ENCODE results near the gene ENTHD1.
A peak's percentile ranks its signal among the peaks of the same experiment; 100 is the strongest.

The ENTHD1 gene

GRCh38 chr22:39932918-39933649 lies 39.5 kb upstream of the ENTHD1 start:
- TF ChIP-seq ZNF384 (IDR thresholded peaks at IDR 0.05) (no peak), LEF1 (IDR thresholded peaks at IDR 0.05; ENCODE audit: borderline replicate concordance) (no peak), BHLHE40 (IDR thresholded peaks at IDR 0.05; ENCODE audit: borderline replicate concordance) (no peak), ELF4 (IDR thresholded peaks at IDR 0.05) (no peak), SUZ12 (IDR thresholded peaks at IDR 0.05) (no peak), TARDBP (IDR thresholded peaks at IDR 0.05) (no peak), SP1 (IDR thresholded peaks at IDR 0.05) (no peak)
- DNase-seq (ENCODE audit: extremely low spot score), result peak; percentile 79
- CTCF ChIA-PET, result interaction anchor here (0.5 to 2.2 kb wide), 6 partner anchors 10 to 378 kb away, joined by 3 to 8 read pairs (median 4); no protein-coding TSS in a partner anchor
- POLR2A ChIA-PET, result no interaction called here

GRCh38 chr22:39932166-39932565 lies 38.6 kb upstream of the ENTHD1 start:
- TF ChIP-seq CTBP1 (IDR thresholded peaks at IDR 0.05; ENCODE audit: borderline replicate concordance), result no peak
- TF ChIP-seq SUZ12 (IDR thresholded peaks at IDR 0.05), result no peak
- TF ChIP-seq FOXK2 (IDR thresholded peaks at IDR 0.05), result no peak
- POLR2A ChIA-PET, result no interaction called here
- CTCF ChIA-PET, result interaction anchor here (0.7 to 2.2 kb wide), 2 partner anchors 92 to 112 kb away, joined by 6 to 8 read pairs; no protein-coding TSS in a partner anchor
- no peak for DNase-seq (ENCODE audit: extremely low spot score)

GRCh38 chr22:39931251-39931650 lies 37.7 kb upstream of the ENTHD1 start:
- POLR2A ChIA-PET, result no interaction called here
- no peak for DNase-seq (ENCODE audit: extremely low spot score)
- CTCF ChIA-PET, result no interaction called here

GRCh38 chr22:39928536-39929520 lies 35.3 kb upstream of the ENTHD1 start:
- ChIA-PET POLR2A (no interaction called here), CTCF (interaction anchor here (1.4 kb wide), 1 partner anchor 96 kb away, joined by 4 read pairs; no protein-coding TSS in a partner anchor)
- TF ChIP-seq FOXK2 (IDR thresholded peaks at IDR 0.05), result no peak
- TF ChIP-seq HDGF (IDR thresholded peaks at IDR 0.05; ENCODE audit: borderline replicate concordance), result no peak
- no peak for TF ChIP-seq LEF1 (IDR thresholded peaks at IDR 0.05; ENCODE audit: borderline replicate concordance)
- no peak for TF ChIP-seq ELF4 (IDR thresholded peaks at IDR 0.05)
- TF ChIP-seq ARNT (IDR thresholded peaks at IDR 0.05), result no peak
- TF ChIP-seq PKNOX1 (IDR thresholded peaks at IDR 0.05), result no peak
- TF ChIP-seq NFRKB (IDR thresholded peaks at IDR 0.05), result no peak
- no peak for TF ChIP-seq FOXM1 (IDR thresholded peaks at IDR 0.05; ENCODE audit: borderline replicate concordance)
- TF ChIP-seq SUZ12 (IDR thresholded peaks at IDR 0.05), result no peak
- no peak for TF ChIP-seq ZNF384 (IDR thresholded peaks at IDR 0.05)
- TF ChIP-seq BHLHE40 (IDR thresholded peaks at IDR 0.05; ENCODE audit: borderline replicate concordance), result no peak
- TF ChIP-seq SP1 (IDR thresholded peaks at IDR 0.05), result no peak
- TF ChIP-seq TARDBP (IDR thresholded peaks at IDR 0.05), result no peak
- no peak for TF ChIP-seq FOXA1 (IDR thresholded peaks at IDR 0.05)
- TF ChIP-seq CTBP1 (IDR thresholded peaks at IDR 0.05; ENCODE audit: borderline replicate concordance), result no peak
- DNase-seq (ENCODE audit: extremely low spot score), result no peak

More at GRCh38 chr22:39931251-39931650, 37.7 kb upstream of the ENTHD1 start:
- TF ChIP-seq TARDBP (IDR thresholded peaks at IDR 0.05), result no peak

- POLR2A ChIA-PET, result no interaction called here
- CTCF ChIA-PET, result interaction anchor here (1.0 kb wide), 1 partner anchor 10 kb away, joined by 3 read pairs; no protein-coding TSS in a partner anchor
- peak; percentile 30 for DNase-seq (ENCODE audit: extremely low spot score)
- TF ChIP-seq BHLHE40 (IDR thresholded peaks at IDR 0.05; ENCODE audit: borderline replicate concordance) (no peak), CTBP1 (IDR thresholded peaks at IDR 0.05; ENCODE audit: borderline replicate concordance) (no peak), SUZ12 (IDR thresholded peaks at IDR 0.05) (no peak), FOXA1 (IDR thresholded peaks at IDR 0.05) (no peak), ZNF384 (IDR thresholded peaks at IDR 0.05) (no peak), LEF1 (IDR thresholded peaks at IDR 0.05; ENCODE audit: borderline replicate concordance) (no peak), HDGF (IDR thresholded peaks at IDR 0.05; ENCODE audit: borderline replicate concordance) (no peak), L3MBTL2 (conservative IDR thresholded peaks at IDR 0.05) (no peak), FOXK2 (IDR thresholded peaks at IDR 0.05) (no peak), SP1 (IDR thresholded peaks at IDR 0.05) (no peak), ARNT (IDR thresholded peaks at IDR 0.05) (no peak), NFRKB (IDR thresholded peaks at IDR 0.05) (no peak), PKNOX1 (IDR thresholded peaks at IDR 0.05) (no peak), FOXM1 (IDR thresholded peaks at IDR 0.05; ENCODE audit: borderline replicate concordance) (no peak), ELF4 (IDR thresholded peaks at IDR 0.05) (no peak), TARDBP (IDR thresholded peaks at IDR 0.05) (no peak)
Measured at GRCh38 chr22:39927544-39927943, 34.0 kb upstream of the ENTHD1 start.

GRCh38 chr22:39926753-39927152 lies 33.2 kb upstream of the ENTHD1 start:
- POLR2A ChIA-PET, result no interaction called here
- CTCF ChIA-PET, result interaction anchor here (1.0 kb wide), 1 partner anchor 11 kb away, joined by 3 read pairs; no protein-coding TSS in a partner anchor
- TF ChIP-seq LEF1 (IDR thresholded peaks at IDR 0.05; ENCODE audit: borderline replicate concordance) (no peak), FOXA1 (IDR thresholded peaks at IDR 0.05) (no peak), NFRKB (IDR thresholded peaks at IDR 0.05) (no peak), ZNF384 (IDR thresholded peaks at IDR 0.05) (no peak), CTBP1 (IDR thresholded peaks at IDR 0.05; ENCODE audit: borderline replicate concordance) (no peak), ARNT (IDR thresholded peaks at IDR 0.05) (no peak), SUZ12 (IDR thresholded peaks at IDR 0.05) (no peak), ELF4 (IDR thresholded peaks at IDR 0.05) (no peak)
- DNase-seq (ENCODE audit: extremely low spot score), result no peak

Measured in HEK293T (cell line).